ENCODE results near the gene HDLBP.

The HDLBP gene

DNA sequence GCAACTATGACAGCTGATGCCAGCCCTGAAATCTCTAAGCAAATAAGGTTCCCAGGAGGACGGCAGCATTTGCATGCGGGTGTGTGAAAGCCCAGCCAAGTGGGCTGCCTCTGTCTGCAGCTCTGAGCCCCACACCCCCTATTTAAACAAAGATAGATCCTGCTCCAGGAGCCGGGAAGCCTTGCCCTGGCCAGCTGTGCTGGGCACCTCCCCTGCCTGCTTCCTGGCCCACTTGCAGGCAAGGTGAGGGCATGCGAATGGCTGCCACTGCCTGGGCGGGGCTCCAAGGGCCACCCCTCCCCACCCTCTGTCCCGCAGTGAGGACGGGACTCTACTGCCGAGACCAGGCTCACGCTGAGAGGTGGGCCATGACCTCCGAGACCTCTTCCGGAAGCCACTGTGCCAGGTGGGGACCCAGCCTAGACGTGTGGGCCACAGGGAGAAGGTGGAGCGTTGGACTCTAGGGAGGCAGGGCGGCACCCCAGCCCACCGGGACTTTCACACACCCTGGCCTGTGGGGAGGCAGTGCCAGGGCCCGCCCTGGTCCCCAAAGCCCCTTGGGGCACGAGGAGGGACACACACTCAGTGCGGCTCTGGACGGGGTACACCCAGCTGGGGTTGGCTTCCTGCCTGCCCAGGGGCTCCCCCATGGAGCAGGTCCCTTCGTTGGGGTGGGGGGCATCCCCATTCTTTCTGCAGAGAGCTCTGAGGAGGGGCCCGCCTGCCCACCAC, 126.9 kb downstream of the HDLBP start, which contains the start of gene ANO7:
Gene ANO7 (plus strand): TSS at position 317 of the 732 bp plus-strand sequence. CDS start 1,387 bp downstream, outside the sequence.
- DNase-seq: no peak

DNA sequence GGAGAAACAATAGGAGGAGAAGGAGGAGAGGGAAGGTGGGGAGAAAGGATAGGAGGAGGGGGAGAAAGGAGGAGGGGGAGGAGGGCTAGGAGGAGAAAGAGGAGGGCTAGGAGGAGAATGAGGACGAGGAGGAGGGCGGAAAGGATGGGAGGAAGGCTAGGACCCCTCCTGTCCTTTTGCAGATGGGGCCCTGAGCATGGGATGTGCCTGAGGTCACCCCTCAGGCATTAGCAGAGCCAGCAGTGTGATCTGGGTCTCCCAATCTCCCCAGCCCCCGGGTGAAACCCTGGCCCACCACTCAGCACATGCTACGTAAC, 127.6 kb downstream of the HDLBP start:
- no peak for DNase-seq

DNA sequence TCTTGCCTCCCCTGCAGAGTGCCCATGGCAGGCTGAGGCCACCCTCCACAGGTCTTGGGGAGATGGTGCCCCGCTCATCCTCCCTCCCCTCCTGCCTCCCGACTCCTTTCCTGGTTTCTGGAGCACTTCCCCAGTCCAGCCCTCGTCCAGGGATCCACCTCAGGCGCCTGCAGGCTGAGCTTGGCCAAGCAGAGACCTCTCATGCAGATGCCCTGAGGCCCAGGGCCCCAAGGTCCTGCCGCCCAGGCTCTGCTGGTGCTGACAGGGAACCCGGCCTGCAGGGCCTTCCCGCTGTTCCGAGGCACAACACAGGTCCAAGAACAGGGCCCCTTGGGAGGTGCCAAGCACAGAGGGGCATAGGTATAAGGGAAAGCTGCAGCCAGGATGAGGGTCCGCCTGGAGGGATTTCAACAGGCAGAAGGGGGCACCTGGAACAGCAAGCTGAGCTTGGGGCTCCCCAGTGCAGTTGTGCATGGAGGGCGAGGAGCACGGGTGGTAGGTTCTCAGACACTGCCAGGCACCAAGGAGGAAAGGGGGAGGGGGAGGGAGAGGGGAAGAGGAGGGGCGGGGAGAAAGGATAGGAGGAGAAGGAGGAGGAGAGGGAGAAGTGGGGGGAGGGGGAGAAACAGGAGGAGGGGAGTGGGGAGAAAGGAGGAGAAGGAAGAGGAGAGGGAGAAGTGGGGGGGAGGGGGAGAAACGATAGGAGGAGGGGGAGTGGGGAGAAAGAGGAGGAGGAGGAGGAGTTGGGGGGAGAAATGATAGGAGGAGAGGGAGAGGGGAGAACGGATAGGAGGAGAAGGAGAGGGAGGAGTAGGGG, 128.2 kb downstream of the HDLBP start:
- DNase-seq: no peak

DNA sequence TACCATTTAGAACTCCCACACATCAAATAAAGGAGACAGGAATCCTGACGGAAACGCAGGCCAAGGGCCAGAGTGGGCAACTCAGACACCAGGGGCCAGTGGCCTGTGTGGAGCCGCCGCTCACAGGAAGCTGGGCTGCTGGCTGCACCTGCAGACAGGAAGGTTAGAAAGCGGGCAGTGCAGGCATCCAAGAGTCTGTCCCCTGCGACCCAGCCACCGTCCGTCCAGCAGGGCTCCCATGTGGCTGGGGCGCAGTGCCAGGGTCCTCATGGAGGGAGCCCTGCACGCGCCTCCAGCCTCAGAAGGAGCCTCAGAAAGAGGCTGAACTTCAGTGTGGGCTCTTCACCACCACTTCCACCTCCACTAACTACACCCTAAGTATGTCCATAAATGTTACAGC, 129.5 kb downstream of the HDLBP start:
- DNase-seq: no peak

DNA sequence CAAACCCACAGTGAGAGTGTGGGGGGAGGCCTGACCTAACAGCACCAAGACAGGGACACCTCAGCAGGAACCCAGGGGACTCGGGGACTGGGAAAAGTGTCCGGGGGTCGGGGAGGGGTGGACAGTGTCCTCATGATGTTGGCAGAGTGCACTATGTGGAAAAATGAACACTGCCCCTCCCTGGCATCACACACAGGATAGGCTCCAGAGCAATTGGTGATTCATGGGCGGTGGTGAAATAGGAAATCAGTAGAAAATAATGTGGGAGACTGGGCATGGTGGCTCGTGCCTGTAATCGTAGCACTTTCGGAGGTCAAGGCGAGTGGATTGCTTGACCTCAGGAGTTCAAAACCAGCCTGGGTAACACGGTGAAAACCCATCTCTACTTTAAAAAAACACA, 130.6 kb downstream of the HDLBP start:
- no peak for DNase-seq

DNA sequence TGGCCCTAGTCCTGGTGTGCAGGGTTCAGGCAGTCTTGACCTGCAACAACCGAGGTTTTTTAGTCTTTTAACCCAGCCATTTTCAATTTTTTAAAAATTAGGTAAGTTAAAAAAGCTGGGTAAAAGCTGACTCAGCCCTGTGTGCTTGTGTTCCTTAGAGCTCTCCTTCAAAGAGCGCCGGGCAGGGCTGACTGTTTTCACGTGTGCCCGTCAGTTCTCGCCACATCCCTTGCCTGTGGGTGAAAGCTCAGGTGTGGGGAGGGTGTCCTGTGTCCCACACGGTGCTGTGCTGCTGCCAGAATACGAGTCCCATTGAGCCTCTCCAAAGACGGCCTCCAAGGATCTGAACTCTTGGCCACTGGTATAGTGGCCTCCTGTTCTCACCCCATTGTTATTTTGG, 132.3 kb downstream of the HDLBP start:
- no peak for DNase-seq

DNA sequence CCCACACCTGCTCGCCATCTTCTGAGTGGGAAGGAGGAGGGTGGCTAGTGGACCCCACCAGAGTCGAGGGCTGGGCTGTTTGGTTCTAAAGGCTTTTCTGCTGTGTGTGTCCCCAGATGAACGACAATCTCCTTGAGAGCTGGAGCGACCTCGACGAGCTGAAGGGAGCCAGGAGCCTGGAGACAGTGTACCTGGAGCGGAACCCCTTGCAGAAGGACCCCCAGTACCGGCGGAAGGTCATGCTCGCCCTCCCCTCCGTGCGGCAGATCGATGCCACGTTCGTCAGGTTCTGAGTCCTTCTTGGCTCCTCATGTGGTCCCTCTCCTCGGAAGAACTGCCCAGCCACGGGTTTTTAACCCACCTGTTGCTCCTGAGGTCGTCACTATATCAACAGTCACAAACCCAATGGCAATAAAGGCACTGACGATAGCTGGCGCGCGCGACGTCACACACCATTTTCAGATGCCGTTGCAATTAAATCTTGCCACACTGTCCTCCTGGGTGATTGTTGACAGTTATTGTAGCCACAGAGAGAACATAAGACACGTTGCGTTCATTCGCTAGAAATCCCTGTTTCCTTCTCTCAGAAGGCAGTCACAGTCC, 132.8 kb downstream of the HDLBP start:
- DNase-seq: no peak

DNA sequence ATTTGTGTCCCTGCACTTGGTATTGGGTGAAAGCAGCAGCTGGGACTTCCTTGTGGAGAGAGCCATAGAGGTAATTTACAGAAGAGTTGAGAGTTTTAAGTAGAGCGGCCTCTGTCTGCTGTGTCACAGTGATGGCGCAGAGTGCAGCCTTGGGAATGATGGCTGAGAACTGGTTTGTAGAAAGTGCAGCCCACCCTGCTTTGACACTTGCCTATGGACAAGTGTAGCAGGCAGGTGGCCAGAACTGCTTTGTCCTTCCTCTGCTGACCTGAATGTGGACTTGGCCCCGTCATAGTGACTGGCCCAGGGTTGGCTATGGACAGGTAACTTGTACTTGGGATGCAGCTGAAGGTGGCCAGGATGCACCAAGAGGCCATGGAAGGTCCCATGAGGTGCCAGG, 133.3 kb downstream of the HDLBP start:
- no peak for DNase-seq

DNA sequence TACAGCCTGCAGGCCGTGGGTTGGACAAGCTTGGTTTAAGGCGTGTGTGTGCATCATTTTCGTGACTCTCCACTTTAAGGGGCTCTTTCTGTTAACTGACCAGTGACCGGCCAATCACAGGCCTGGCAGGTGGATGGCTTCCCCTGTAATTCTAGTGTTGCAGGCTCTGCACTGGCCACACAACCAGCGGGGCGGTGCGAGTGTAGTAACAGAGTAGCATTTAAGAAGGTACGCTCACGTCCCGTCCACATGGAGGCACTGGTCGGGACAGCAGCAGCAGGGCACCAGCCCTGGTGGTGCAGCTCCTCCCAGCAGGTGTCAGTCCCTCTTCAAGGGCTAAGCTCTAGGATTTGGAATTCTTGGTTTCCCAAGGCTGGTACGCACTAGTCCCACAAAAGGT, 135.0 kb downstream of the HDLBP start:
- no peak for DNase-seq

DNA sequence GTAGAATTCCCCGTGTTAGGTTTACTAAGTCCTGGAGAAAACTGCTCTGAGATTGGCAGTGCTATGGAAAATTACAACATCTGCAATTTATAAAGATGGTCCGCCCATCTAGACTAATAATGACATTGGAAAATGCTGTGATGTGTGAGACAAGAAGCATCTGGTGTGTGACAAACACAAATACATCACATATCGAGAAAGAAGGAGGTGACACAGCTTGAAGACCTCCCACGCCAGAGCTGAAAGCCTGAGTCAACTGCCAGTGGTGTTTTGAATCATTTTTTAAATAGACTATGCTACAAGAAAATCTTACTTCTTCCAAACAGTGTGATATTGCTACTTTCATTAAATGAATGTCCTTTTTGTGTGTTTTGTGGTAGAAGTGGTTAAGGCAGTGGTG, 135.6 kb downstream of the HDLBP start:
- no peak for DNase-seq

DNA sequence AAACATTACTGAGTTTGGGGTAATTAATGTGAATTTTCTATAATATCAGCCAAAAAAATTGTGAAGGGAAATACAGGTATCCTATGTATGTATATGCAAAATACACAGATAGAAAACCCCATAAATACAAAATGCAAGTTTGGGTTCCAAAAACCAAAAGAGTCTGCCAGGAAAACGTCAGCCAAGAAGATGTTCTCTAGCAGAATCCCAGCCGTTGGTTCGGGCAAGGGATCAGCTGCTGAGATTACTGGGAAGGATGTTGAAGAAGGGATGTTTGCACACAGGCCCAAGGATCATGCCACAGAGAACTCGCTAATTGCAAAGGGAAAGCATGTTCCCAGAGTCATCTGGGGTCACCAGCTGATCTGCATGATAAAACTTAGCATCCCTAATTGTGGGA, 136.5 kb downstream of the HDLBP start:
- no peak for DNase-seq

DNA sequence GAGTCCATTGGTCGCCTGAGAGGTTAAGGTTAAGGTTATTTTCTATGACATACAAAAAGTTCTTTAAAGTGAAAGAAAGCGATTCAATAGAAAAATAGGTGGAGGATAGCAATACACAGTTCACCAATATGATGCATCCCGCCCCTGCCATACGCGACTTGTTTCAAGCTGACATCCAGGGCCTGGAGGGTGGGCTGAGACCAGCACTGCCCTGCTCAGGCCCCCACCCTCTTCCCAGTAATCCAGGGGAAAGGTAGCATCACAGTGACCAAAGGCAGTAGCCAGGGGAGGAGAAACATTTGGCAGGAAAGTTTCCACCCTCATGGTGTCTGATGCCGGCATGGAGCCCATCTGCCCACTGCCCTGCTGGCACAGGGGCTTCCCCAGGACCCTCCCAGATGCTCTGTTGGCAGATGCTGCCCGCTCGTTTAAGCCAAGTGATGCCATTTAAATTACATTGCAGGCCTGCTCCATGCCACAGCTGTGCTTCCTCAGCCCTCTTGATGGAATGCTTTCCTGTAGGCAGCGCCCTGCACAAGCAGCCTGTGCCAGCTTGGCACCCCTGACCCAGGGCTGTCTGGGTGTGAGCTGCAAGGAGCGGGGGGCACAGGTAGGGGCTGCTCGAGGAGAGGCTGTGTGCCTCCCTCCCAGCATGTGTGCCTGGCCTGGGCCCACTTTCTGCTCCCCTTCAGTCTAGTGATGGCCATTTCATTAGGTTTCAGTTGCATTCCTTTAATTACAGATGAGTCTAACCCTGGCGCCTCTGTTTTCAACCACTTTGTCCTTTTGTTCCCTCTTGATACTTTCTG, 137.7 kb downstream of the HDLBP start:
- DNase-seq: no peak
